Fibroblast of lung (primary cell): ENCODE data around the gene SORCS2. TPM values are rescaled to one million over a fixed set of nuclear protein-coding genes. Genes with fewer than 3 reads are reported as not detected.

ENCODE experiments used
- DNase-seq, 2 donors: peaks; one replicate each; pipeline versions ENCODE4 v3.0.0 to v3.0.0-alpha.2; 2010; ENCODE audit warnings: low read depth in 2 of 2
- H2AFZ ChIP-seq: 2 replicates; pipeline ENCODE4 v1.5.1; 2012; ENCODE audit warnings: low read length, control low read depth, inconsistent platforms
- H3K27ac ChIP-seq: 2 replicates; pipeline ENCODE4 v1.5.1; 2011; ENCODE audit warnings: low read length, control low read depth; ENCODE audit not compliant: insufficient read depth
- H3K27me3 ChIP-seq: 2 replicates; pipeline ENCODE4 v1.5.1; 2011; ENCODE audit warnings: mild to moderate bottlenecking, low read length; ENCODE audit not compliant: control insufficient read depth, insufficient read depth
- H3K36me3 ChIP-seq: 2 replicates; pipeline ENCODE4 v1.5.1; 2011; ENCODE audit warnings: low read length; ENCODE audit not compliant: control insufficient read depth, insufficient read depth
- H3K4me1 ChIP-seq: 2 replicates; pipeline ENCODE4 v1.5.1; 2011; ENCODE audit warnings: low read length; ENCODE audit not compliant: control insufficient read depth, insufficient read depth; ENCODE audit errors: extremely low read depth
- H3K4me2 ChIP-seq: 2 replicates; pipeline ENCODE4 v1.5.1; 2011; ENCODE audit warnings: low read length, control low read depth; ENCODE audit not compliant: insufficient read depth; ENCODE audit errors: extremely low read depth
- H3K4me3 ChIP-seq, 4 experiments: fragments of 200-600 bp in 1 of 4; sonication (generic) in 1 of 4; replicated peaks in 1 of 4; 2 replicates each; pipeline ENCODE4 v1.5.1; 2011 to 2016; ENCODE audit warnings: low read length in 4 of 4, low read depth in 3 of 4, mild to moderate bottlenecking in 3 of 4, control low read depth in 2 of 4, inconsistent platforms in 1 of 4, mixed read lengths in 1 of 4; ENCODE audit not compliant: insufficient read depth in 1 of 4; ENCODE audit errors: control extremely low read depth in 1 of 4
- H3K79me2 ChIP-seq: 2 replicates; pipeline ENCODE4 v1.5.1; 2012; ENCODE audit warnings: mild to moderate bottlenecking, low read length, inconsistent platforms; ENCODE audit not compliant: control insufficient read depth, insufficient read depth
- H3K9ac ChIP-seq: 2 replicates; pipeline ENCODE4 v1.5.1; 2011; ENCODE audit warnings: mild to moderate bottlenecking, low read length, control low read depth; ENCODE audit not compliant: insufficient read depth
- H3K9me3 ChIP-seq: 2 replicates; pipeline ENCODE4 v1.5.1; 2012; ENCODE audit warnings: low read depth, low read length; ENCODE audit not compliant: control insufficient read depth, insufficient read depth
- H4K20me1 ChIP-seq: 2 replicates; pipeline ENCODE4 v1.5.1; 2011; ENCODE audit warnings: low read length; ENCODE audit not compliant: control insufficient read depth, insufficient read depth; ENCODE audit errors: extremely low read depth
- EZH2 ChIP-seq: IDR thresholded peaks from 2 replicates; pipeline ENCODE4 v1.5.1; 2012; ENCODE audit warnings: low read length, control low read depth, mild to moderate bottlenecking; ENCODE audit errors: missing control alignments
- polyA plus RNA-seq, 2 donors: library from polyadenylated mRNA; depleted of rRNA in 1 of 2; stranded (reverse) in 1 of 2; unstranded in 1 of 2; fragments of >200 nt; gene quantifications; 2 replicates each; pipeline ENCODE4 v1.2.1, GENCODE V29; 2011 to 2012; ENCODE audit warnings: missing spikeins in 1 of 2
- total RNA-seq: library from RNA; depleted of rRNA; stranded (reverse); fragments of >200 nt; gene quantifications from 2 replicates; pipeline ENCODE4 v1.2.1, GENCODE V29; 2014
- TF ChIP-seq, protein P1 (sequence below), 2 donors: IDR thresholded peaks in 1 of 2; conservative IDR thresholded peaks in 1 of 2; 1 replicate in 1 of 2; 2 replicates in 1 of 2; pipeline ENCODE4 v1.5.1; 2011 to 2012; ENCODE audit warnings: low read length in 2 of 2, control low read depth in 1 of 2, inconsistent platforms in 1 of 2, low read depth in 1 of 2, mild to moderate bottlenecking in 1 of 2

Gene SORCS2
- total and polyA plus RNA-seq, 2 donors (not counting 1 experiment from before 2014, with no cell fraction given): 0.17 to 0.41 TPM

DNA sequence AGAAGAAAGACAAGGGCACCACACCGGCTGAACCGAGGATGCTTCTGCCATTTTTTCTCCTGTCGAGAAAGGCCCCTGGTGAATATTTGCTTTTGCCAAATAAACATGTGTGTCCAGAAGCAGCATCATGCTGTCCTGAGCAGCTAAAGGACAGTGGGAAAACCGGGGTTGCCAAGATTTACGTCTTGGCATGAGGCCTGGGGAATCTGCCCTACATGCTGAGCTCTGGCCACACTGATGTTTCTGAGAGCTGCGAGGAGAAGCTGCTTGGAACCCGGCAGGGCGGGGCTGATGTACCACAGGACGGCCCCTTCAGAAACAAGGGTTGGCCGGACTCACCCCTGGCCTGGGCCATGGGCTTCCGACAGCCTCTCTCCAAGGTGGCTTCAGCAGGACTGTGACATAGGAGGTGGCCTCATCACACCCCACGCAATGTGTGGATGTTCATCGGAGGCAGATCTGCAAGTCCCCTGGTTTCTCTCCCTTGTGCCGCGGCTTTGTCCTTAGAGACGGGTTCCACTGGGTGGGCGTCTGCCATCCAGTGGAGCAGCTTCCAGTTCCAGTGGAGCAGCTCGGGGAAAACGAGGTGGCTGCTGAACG, 42.2 kb upstream of the SORCS2 start:
- H3K9ac ChIP-seq: no peak overlapping the region
- H3K9me3 ChIP-seq: no peaks in the 10 kb centered on the region
- no peaks in the 10 kb centered on the region for H3K36me3 ChIP-seq
- H3K4me1 ChIP-seq: no peaks in the 10 kb centered on the region
- H2AFZ ChIP-seq: no peak overlapping the region
- H4K20me1 ChIP-seq: no peaks in the 10 kb centered on the region
- TF ChIP-seq, protein P1, sequence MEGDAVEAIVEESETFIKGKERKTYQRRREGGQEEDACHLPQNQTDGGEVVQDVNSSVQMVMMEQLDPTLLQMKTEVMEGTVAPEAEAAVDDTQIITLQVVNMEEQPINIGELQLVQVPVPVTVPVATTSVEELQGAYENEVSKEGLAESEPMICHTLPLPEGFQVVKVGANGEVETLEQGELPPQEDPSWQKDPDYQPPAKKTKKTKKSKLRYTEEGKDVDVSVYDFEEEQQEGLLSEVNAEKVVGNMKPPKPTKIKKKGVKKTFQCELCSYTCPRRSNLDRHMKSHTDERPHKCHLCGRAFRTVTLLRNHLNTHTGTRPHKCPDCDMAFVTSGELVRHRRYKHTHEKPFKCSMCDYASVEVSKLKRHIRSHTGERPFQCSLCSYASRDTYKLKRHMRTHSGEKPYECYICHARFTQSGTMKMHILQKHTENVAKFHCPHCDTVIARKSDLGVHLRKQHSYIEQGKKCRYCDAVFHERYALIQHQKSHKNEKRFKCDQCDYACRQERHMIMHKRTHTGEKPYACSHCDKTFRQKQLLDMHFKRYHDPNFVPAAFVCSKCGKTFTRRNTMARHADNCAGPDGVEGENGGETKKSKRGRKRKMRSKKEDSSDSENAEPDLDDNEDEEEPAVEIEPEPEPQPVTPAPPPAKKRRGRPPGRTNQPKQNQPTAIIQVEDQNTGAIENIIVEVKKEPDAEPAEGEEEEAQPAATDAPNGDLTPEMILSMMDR (conservative IDR thresholded peaks at IDR 0.05 in 1 of 2, IDR thresholded peaks at IDR 0.05 in 1 of 2; ENCODE audit: low read depth in 1 of 2, low read length in 2 of 2): no peak
- TF ChIP-seq EZH2: no peak
- H3K4me2 ChIP-seq: no peak overlapping the region
- no peaks in the 10 kb centered on the region for H3K79me2 ChIP-seq
- H3K4me3 ChIP-seq: no peak overlapping the region
- H3K27me3 ChIP-seq: peaks cover 5% of the 10 kb centered on the region
- no peak overlapping the region for H3K27ac ChIP-seq
- DNase-seq: no peak

DNA sequence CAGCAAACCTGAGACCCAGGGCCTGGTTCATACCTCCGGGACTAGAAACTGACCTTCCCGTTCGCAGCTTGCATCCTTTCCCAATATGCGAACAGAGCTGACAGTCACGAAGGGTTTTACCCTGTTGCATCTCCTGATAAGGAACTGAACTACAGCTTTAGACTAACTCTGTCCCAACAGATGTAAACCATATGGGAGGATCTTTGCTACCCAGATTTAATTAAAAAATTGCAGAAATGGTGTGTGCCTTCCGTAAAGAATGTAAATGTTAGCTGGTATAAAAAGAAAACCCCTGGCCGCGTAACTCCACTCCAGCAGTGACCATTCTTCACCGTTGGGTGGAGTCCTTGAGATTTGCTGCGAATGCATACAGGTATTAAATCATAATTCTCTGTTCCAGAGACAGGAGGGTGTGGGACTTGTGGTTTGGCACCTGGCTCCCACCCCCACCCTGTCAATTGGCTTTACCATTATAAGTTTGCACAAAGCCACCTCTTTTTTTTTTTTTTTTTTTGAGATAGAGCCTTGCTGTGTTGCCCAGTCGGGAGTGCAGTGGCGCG, 40.6 kb upstream of the SORCS2 start:
- no peaks in the 10 kb centered on the region for H3K79me2 ChIP-seq
- no peak for DNase-seq
- no peaks in the 10 kb centered on the region for H3K36me3 ChIP-seq
- H3K4me3 ChIP-seq: no peak overlapping the region
- peaks cover 5% of the 10 kb centered on the region for H3K27me3 ChIP-seq
- H4K20me1 ChIP-seq: no peaks in the 10 kb centered on the region
- H2AFZ ChIP-seq: no peak overlapping the region
- H3K9me3 ChIP-seq: no peaks in the 10 kb centered on the region
- H3K27ac ChIP-seq: no peak overlapping the region
- no peak for TF ChIP-seq EZH2
- TF ChIP-seq, protein P1 (conservative IDR thresholded peaks at IDR 0.05 in 1 of 2, IDR thresholded peaks at IDR 0.05 in 1 of 2; ENCODE audit: low read depth in 1 of 2, low read length in 2 of 2): no peak
- no peak overlapping the region for H3K4me2 ChIP-seq
- H3K9ac ChIP-seq: no peak overlapping the region
- no peaks in the 10 kb centered on the region for H3K4me1 ChIP-seq

DNA sequence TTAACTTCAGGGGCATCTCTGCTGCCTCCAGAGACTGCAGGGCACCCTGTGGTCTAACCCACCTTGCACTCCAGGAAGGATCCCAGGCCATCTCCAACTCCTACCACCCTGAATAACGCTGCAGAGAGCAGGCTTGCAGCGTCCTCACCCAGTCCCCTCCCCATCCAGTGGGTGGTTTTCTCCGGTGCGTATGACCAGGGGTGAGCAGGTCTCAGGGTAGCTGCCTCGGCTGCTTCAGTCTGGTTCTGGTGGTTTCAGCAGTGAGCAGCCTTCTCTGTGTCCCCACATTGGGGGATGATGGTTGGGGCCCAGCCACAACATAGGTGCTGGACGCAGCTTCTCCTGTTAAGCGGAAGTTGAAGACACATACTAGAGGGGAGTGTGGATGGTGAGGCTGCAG, 38.6 kb upstream of the SORCS2 start:
- peaks cover 5% of the 10 kb centered on the region for H3K27me3 ChIP-seq
- H3K79me2 ChIP-seq: no peaks in the 10 kb centered on the region
- no peaks in the 10 kb centered on the region for H3K36me3 ChIP-seq
- no peak for DNase-seq
- H3K4me2 ChIP-seq: no peak overlapping the region
- TF ChIP-seq EZH2: no peak
- TF ChIP-seq, protein P1 (conservative IDR thresholded peaks at IDR 0.05 in 1 of 2, IDR thresholded peaks at IDR 0.05 in 1 of 2; ENCODE audit: low read depth in 1 of 2, low read length in 2 of 2): no peak
- H3K27ac ChIP-seq: no peak overlapping the region
- no peaks in the 10 kb centered on the region for H3K4me1 ChIP-seq
- no peak overlapping the region for H3K4me3 ChIP-seq
- no peak overlapping the region for H2AFZ ChIP-seq
- H4K20me1 ChIP-seq: no peaks in the 10 kb centered on the region
- no peak overlapping the region for H3K9ac ChIP-seq
- no peaks in the 10 kb centered on the region for H3K9me3 ChIP-seq
